K562 treated with DMSO at 1 percent for 4 hours (cell line): ENCODE data around the gene PARP6. TPM values are rescaled to one million over a fixed set of nuclear protein-coding genes. Genes with fewer than 3 reads are reported as not detected.

ENCODE experiments used
- total RNA-seq: library from RNA; unstranded; fragments of 300-600 nt; gene quantifications from 2 replicates; pipeline ENCODE4 v1.2.3, GENCODE V29; 2022; ENCODE audit not compliant: insufficient read depth

The PARP6 gene, protein sequence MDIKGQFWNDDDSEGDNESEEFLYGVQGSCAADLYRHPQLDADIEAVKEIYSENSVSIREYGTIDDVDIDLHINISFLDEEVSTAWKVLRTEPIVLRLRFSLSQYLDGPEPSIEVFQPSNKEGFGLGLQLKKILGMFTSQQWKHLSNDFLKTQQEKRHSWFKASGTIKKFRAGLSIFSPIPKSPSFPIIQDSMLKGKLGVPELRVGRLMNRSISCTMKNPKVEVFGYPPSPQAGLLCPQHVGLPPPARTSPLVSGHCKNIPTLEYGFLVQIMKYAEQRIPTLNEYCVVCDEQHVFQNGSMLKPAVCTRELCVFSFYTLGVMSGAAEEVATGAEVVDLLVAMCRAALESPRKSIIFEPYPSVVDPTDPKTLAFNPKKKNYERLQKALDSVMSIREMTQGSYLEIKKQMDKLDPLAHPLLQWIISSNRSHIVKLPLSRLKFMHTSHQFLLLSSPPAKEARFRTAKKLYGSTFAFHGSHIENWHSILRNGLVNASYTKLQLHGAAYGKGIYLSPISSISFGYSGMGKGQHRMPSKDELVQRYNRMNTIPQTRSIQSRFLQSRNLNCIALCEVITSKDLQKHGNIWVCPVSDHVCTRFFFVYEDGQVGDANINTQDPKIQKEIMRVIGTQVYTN
- 28.6 and 43.4 TPM in 2 replicates for total RNA-seq

DNA sequence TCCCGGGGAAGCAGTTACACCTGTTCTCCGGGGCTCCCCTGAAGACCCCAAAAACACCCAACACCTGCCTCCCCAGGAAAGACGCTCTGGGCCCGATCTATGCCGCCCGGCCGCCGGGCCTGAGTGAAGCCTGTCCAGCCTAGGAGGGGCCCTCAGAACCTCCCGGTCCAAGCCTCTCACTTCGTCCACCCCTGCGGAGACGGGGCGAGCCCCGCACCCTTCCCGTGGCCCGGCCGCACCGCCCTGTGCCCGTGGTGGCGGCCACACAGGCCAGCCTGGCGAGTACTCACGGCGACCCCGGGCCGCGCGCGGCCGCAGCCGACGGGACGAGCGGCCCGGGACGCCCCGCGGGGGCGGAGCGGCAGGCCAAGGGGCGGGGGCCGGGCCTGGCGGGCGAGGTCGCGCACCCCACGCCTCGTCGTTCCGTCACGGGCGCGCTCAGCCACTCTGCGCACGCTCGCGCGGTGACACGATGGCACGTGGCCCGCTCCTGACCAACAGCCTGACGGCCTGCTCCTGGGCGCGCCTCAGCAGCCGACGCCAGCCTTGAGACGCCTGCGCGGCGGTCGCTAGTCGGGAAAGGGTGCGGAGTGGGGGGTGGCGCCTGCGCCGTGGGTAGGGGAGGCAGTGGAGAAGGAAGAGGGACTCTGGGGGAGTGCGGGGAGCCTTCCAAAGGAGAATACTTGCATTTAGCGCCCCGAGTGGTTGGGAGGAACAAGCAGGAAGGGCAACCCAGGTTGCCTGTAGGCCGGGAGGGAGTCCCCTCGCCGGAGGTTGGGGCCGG is at the start of gene PARP6:
PARP6 (minus strand) TSS at position 342 of the 784 bp plus-strand sequence. CDS start 5,077 bp downstream, outside the sequence.

DNA sequence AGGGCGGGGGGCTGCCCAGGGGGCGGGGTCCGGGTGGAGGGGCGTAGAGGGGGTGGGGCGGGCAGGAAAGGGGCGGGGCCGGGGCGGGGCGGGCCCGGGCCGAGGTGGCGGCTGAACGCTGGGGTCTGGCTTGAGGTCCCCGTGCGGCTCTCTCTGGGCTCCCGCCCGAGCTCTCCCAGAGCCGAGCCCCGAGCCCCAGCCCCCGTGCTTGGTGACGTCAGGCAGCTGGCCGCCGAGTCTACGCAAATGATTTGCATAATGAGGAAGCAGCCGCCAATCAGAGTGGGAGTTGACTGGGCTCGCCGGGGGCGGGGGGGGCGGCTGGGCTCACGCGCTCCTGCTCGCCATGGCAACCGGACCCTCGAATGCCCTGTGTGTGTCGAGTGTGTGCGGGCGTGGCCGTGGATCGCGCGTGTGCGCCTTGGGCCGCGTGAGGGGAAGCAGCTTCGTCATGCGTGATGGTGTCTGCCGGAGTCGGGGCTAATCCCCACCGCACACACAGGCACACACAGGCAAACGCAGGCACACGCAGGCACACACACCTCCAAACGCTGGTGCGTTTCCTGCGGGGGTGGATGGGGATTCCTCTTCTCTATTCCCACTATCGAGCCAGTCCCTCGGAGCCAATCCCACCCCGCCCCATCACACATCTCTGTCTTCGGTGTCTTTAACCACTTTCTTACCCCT is 47.8 kb upstream of the PARP6 start, which contains the start of gene CELF6:
CELF6 (minus strand) TSS at position 173 of the 687 bp plus-strand sequence. CDS start 283 bp downstream, outside the sequence.

DNA sequence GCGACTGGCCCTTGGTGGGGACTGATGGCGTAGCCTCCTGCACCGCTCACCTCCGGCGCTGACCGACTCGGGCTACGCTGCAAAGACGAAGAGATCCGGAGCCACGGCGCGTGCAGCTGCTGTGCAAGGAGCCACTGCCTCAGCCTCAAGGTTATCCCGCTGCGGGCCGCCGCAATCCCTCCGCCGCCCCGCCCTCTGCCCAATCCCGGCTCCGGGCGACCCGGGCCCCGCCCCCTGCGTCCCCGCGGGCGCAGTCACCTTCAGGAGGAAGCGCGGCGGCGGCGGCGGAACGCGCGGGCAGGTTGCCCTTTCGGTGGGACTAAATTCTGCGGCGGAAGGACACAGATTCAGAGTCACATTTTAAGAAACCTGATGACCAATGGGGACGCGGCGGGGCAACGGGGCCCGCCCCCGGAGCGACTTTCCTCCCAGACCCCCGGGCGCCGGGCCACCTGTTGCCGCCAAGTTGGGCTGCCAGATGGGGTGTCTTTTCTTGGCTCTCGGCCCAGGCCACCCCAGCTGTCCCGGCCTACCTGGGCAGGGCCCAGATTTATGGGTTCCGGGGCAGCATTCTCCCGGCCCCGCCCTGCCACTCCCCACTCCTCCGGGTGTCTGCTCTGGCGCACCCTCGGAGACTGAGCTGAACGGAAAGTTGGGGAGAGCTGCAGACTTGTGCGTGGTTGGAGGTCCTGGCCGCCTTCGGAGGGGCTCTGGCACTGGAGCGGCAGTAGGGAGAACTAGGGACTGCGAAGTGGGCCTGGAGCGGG is 41.1 kb downstream of the PARP6 start, which contains the start of gene PKM:
PKM (minus strand) TSS at position 125 of the 767 bp plus-strand sequence. CDS start 12,093 bp downstream, outside the sequence.

DNA sequence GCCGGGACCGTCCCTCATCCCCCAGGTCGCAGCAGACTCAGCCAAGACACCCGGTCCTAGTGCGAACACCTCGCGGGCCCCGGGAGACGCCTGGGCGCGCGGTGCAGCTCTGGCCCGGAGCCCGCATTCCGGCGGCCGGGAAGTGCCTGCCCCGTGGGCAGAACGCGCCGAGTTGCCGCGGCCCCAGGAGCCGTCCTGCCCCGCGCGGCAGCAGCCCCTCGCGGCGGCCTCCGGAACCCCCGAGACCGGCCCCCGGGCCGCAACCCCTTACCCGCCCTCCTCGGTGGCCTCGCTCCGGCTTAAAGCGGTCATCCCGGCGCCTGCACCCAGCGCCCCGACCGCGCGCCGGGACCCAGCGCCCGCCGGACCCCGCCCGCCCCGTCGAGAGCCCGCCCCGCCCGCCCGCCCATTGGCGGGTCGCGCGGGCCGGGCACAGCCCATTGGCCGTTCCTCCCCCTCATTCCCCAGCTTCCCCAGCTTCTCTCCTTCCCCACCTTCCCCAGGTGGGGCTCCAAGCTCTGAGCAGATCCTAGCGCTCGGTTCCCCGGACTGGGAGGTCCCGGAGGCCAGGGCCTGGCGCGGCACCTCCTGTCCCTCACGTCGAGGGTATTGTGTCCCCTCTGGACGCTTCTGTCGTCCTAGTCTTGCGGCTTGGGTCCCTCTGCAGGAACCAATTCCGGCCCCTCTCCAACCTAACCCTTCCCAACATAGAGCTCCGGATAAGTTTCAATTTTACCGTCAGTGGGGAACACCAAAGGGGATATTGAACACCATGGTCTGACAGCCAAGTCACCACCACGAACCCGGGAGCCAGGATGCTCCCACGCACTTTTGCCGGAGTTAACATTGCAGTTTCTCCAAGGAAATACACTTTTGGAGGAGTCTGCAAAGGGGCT is 74.6 kb downstream of the PARP6 start, which contains the start of gene GRAMD2A:
GRAMD2A (minus strand) TSS at position 328 of the 896 bp plus-strand sequence.

Other genes with a start within 250 kb of the PARP6 start
- 2.1 and 7.7 TPM in 2 replicates for gene MYO9A, start 154.4 kb downstream of the PARP6 start, total RNA-seq
- 0.99 and 1.4 TPM in 2 replicates for gene SENP8, start 154.2 kb downstream of the PARP6 start, total RNA-seq
- not detected in 2 replicates for gene GRAMD2A, start 74.8 kb downstream of the PARP6 start, total RNA-seq
- gene PKM, start 41.4 kb downstream of the PARP6 start, total RNA-seq = 1,032 and 1,328 TPM in 2 replicates
- 0.94 TPM in 1 of 2 replicates, not detected in the other for gene CELF6, start 47.6 kb upstream of the PARP6 start, total RNA-seq
- gene HEXA, start 103.5 kb upstream of the PARP6 start, total RNA-seq = 92.9 and 93.9 TPM in 2 replicates
- not detected in 2 replicates for gene TMEM202, start 125.8 kb upstream of the PARP6 start, total RNA-seq
- 20.0 and 40.7 TPM in 2 replicates for gene ARIH1, start 201.8 kb upstream of the PARP6 start, total RNA-seq